T-helper 2 cell treated with Interferon-gamma antibody and Interleukin-4, amounts not matched to agents 5 μg/mL and 100 μg/mL, for 36 hours (primary cell): ENCODE measurements around the gene JMJD1C.

Experiments used
- DNase-seq: peaks from one replicate; pipeline ENCODE4 v3.0.0; 2021; ENCODE audit warnings: low spot score
- H3K27ac Mint-ChIP-seq: one replicate; pipeline ENCODE4 v1.8.0; 2021; ENCODE audit warnings: mild to moderate bottlenecking, mixed read lengths
- H3K27me3 Mint-ChIP-seq: one replicate; pipeline ENCODE4 v1.8.0; 2021; ENCODE audit warnings: low read depth, mixed read lengths
- H3K36me3 Mint-ChIP-seq: one replicate; pipeline ENCODE4 v1.8.0; 2021; ENCODE audit warnings: low read depth, mixed read lengths
- H3K4me1 Mint-ChIP-seq: one replicate; pipeline ENCODE4 v1.8.0; 2021; ENCODE audit warnings: low read depth, mixed read lengths
- H3K4me3 Mint-ChIP-seq: one replicate; pipeline ENCODE4 v1.8.0; 2022; ENCODE audit warnings: mild to moderate bottlenecking, moderate library complexity, mixed read lengths
- H3K9me3 Mint-ChIP-seq: one replicate; pipeline ENCODE4 v1.8.0; 2021; ENCODE audit warnings: mixed read lengths

Gene JMJD1C

GRCh38 chr10:63128443-63128842 is 337.3 kb downstream of the JMJD1C start:
- H3K4me3 Mint-ChIP-seq = no peak overlapping the region
- peaks cover 2% of the 10 kb centered on the region for H3K27me3 Mint-ChIP-seq
- DNase-seq = no peak
- no peak overlapping the region for H3K27ac Mint-ChIP-seq
- H3K4me1 Mint-ChIP-seq = peaks cover 4% of the 10 kb centered on the region
- peaks cover 8% of the 10 kb centered on the region for H3K36me3 Mint-ChIP-seq
- H3K9me3 Mint-ChIP-seq = peaks cover 19% of the 10 kb centered on the region

- H3K27me3 Mint-ChIP-seq = peaks cover 5% of the 10 kb centered on the region
- H3K36me3 Mint-ChIP-seq = no peaks in the 10 kb centered on the region
- no peak for DNase-seq
- H3K27ac Mint-ChIP-seq = no peak overlapping the region
- no peak overlapping the region for H3K4me3 Mint-ChIP-seq
- no peaks in the 10 kb centered on the region for H3K4me1 Mint-ChIP-seq
- peaks cover 4% of the 10 kb centered on the region for H3K9me3 Mint-ChIP-seq
Observed at GRCh38 chr10:63125459-63125858, 340.3 kb downstream of the JMJD1C start.

GRCh38 chr10:63123727-63124362 is 341.9 kb downstream of the JMJD1C start:
- Mint-ChIP-seq H3K4me1 (no peaks in the 10 kb centered on the region), H3K9me3 (no peaks in the 10 kb centered on the region), H3K27ac (no peak overlapping the region), H3K36me3 (no peaks in the 10 kb centered on the region), H3K27me3 (peaks cover 3% of the 10 kb centered on the region), H3K4me3 (no peak overlapping the region)
- no peak for DNase-seq

GRCh38 chr10:63120554-63120953 is 345.2 kb downstream of the JMJD1C start:
- no peaks in the 10 kb centered on the region for H3K4me1 Mint-ChIP-seq
- H3K27ac Mint-ChIP-seq = no peak overlapping the region
- no peaks in the 10 kb centered on the region for H3K9me3 Mint-ChIP-seq
- no peak for DNase-seq
- H3K27me3 Mint-ChIP-seq = peaks cover 3% of the 10 kb centered on the region
- no peak overlapping the region for H3K4me3 Mint-ChIP-seq
- H3K36me3 Mint-ChIP-seq = no peaks in the 10 kb centered on the region

- no peaks in the 10 kb centered on the region for H3K36me3 Mint-ChIP-seq
- H3K27ac Mint-ChIP-seq = no peak overlapping the region
- DNase-seq = no peak
- no peak overlapping the region for H3K4me3 Mint-ChIP-seq
- peaks cover 5% of the 10 kb centered on the region for H3K27me3 Mint-ChIP-seq
- H3K9me3 Mint-ChIP-seq = no peaks in the 10 kb centered on the region
- H3K4me1 Mint-ChIP-seq = no peaks in the 10 kb centered on the region
Observed at GRCh38 chr10:63119041-63119440, 346.7 kb downstream of the JMJD1C start.
